GM19025 (cell line): Measurements from ENCODE around the gene PEPD.

Source experiments
- ATAC-seq: cut with Tn5 transposase; IDR thresholded peaks from one replicate; pipeline ENCODE4 v1.9.1; 2021; ENCODE audit warnings: mild to moderate bottlenecking, low read depth, moderate library complexity; ENCODE audit not compliant: unreplicated experiment

PEPD gene

DNA sequence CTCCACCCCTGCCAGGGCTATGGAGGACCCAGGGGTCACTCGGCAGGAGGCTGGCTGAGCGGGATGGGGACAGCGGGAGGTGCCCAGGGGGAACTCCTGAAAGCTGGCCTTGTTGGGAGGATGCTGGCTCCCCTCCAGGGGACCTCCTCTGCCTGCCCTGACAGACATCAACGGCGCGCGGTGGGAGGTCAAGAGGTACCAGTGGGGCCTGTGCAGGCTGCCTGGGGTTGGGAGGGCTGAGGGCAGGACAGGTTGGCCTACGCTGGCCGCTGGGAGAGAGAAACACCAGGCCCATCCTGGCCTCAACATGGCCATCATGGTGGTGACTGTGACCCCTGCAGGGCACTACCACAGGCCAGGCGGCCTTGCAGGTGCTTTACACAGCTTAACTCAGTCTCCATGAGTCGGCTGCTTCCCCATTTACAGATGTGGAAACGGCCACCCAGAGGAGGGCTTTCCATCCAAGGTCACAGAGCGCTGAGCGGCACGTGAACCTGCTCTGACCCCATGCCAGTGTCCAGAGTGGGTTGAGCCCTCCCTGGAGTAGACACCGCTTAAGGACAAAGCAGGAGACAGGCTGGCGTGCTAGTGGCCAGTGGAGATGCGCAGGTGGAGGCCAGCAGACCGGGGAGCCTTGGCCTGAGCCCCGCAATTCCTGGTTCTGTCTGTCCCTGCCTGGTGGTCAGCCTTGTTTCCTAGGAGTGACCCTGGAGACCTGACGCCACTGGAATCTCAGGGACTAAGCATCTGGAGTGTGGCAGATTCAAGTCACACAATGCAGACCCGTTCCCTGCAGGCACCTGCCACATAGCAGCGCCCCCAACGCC, 120.5 kb downstream of the PEPD start:
- no peak for ATAC-seq

DNA sequence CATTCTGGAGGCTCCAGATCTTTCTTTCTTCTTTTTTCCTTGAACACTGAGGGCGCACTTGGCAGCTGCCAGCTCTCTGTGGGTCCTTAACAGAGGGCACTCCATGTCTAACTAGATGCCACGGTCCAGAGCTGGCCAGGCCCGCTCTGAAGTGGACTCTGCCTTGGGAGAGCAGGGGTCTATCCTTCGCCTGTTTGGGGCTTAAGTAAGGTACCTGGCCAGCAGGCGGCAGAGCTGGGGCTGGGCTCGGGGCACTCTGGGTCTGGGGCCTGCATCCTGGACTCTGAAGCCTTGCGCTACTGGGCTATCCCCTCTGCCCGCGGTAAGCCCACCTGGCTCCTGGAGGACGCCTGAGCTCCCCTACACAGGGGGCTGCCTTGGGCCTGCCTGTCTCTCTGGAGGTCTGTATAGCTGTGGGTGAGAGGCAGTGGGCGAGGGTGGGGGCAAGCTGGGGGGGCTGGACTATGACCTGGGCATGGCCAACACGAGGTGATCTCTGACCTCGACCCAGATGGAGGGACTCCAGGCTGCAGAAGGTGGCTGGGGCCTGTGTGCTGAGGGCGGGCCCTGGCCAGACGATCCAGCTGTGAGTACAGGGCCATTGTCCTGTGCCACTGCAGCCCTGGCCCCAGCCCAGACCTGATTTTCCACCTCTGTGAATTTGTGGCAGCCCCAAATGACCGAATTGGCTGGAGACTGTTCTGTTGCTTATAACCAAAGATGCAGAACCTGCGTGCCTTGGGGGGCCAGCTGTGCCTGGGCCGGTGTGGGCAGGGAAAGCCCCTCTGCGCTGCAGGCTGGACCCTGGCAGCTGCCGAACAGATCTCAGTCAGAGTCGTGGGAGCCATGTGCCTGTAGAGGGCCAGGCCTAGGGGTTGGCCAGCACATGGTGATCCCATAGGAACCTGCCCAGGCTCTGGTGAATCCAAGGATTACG, 121.6 kb downstream of the PEPD start:
- no peak for ATAC-seq

DNA sequence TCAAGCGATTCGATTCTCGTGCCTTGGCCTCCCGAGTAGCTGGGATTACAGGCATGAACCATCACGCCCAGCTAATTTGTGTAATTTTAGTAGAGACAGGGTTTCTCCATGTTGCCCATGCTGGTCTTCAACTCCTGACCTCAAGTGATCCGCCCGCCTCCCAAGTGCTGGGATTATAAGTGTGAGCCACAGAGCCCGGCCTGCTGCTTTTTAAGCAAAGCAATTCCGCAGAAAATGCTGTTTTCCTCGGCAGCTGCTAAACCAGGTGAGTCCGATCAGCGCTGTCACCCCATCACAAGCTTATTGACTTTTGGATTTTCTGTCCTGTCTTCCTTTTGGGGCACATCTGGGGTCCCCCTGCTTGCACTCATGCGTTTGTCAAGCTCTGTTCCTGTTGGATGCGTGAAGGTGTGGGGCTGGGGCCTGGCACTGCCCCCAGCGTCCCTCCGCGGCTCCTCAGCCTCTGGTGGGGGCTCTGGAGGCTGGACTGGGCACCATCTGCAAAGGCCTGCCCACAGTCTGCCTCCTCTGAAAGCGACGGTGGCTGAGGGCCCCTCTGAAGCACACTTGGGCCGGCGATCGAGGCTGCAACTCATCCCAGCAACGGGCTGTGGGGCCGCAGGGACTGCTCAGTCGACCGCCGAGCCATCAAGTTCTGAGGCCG, 122.4 kb downstream of the PEPD start:
- no peak for ATAC-seq

GRCh38 chr19:33398361-33399060, 123.1 kb downstream of the PEPD start:
- no peak for ATAC-seq

- no peak for ATAC-seq
Observed at GRCh38 chr19:33397536-33398360, 123.8 kb downstream of the PEPD start.

GRCh38 chr19:33396701-33397535, 124.7 kb downstream of the PEPD start:
- ATAC-seq: no peak

DNA sequence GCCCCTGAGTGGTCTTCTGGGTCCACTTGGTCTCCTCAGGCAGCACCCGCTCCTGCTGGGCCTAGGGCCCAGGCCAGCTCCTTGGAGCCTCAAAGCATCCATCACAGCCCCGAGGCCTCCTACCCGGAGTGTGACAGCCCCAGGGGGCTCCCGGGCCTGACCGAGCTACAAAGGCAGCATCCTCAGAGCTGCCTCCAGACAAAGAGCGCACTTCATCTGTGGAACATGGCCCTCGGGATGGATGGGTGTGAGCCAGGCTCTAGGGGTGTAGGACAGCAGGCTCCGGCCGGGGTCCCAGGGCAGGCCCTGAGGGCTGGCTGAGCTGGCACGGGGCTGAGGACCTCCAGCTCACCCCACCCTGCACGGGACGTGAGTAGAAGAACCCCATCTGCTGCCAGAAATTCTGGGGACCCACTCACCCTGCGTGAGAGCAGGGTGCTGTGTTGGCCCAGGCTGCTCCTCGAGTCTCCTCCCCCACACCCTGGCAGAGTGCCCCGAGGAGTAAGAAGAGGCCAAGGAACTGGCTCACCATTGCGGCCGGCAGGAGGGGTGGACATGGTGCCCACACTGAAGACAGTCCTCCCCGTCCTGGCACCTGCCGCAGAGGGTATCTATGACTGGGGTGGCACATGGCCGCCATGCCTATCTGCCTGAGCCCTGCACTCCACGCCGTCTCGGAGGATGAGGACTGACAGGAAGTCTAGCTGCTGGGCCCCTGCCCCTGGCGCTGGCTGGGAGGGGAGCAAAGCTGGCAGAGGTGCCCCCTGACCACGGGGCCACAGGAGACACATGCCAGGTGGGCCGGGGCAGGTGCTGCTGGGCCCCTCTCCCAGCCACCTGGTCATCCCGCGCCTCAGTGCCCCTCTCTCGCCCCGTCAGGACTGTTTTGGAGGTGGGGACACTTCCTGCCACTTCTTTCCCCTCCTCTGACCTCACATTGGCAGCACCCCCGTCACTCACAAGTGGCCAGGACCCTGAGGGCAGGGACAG, 125.7 kb downstream of the PEPD start:
- no peak for ATAC-seq

DNA sequence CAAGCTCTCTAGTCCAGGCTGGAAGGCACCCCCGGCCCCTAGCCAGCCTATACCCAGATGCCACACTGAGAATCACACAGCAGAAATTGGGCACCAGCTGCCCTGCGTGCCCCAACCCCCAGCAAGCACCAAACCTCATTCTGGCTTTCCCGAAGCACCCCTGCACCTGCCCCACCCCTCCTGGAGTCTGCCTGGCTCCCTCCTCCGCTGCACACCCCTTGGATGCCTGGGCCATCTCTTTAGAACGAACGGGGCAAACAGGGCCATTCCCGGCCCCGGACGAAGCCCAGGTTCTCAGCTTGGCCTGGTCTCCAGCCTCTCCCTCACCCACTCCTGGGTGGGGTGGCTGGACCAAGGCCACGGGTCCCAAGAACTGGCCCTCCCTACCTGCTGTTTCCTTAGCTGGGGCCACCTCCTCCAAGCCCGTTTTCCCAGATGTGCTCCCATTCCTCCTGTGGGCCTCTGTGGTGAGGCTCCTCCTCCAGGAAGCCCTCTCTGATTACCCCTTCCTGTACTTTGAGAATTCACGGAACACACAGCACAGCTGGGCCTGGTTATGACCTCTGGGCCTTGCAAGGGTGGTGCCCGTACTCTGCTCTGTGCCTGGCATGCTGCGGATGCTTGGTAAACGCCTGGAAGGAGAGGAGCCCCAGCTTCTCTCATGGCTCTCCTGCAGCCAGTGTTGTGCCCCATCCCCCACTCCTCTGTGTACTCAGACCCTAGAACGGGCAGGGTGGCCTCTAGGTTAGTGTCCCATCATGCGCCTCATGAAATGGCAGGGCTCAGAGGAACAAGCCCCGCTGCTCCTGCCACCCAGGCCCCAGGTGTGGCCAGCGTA, 126.6 kb downstream of the PEPD start:
- no peak for ATAC-seq

DNA sequence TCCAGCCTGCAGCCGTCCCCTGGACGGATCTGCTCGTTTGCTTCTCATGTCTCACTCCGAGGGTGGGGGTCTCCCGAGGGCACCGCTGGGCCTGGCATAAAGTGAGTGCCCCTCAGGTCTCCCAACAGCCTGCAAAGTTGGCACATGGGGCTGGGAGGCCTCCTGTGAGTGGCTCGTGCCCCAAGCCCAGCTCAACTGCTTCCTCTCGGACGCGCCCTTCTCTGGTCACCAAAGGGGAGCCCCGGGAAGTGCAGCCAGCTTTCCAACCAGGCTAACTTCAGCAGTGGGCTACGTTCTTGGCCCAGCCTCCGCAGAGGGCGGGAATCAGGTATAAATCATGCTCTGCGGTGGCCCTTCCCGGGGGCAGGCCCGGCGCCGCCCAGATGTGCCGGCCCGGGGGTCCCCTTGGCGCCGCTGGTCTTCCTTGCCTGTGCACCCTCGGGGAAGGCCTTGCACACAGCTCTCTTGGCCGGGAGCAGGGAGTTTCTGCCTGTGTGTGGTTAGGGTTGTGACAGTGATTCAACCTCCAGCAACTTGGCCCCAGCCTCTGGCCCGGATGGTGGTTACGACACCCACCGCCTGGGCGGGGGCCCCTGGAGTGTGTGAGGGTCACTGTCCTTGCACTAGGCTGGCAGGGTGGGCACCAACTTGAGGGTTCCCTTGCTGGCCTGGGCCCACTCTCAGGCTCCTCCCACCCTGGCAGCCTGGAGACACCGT, 127.4 kb downstream of the PEPD start:
- ATAC-seq: no peak

DNA sequence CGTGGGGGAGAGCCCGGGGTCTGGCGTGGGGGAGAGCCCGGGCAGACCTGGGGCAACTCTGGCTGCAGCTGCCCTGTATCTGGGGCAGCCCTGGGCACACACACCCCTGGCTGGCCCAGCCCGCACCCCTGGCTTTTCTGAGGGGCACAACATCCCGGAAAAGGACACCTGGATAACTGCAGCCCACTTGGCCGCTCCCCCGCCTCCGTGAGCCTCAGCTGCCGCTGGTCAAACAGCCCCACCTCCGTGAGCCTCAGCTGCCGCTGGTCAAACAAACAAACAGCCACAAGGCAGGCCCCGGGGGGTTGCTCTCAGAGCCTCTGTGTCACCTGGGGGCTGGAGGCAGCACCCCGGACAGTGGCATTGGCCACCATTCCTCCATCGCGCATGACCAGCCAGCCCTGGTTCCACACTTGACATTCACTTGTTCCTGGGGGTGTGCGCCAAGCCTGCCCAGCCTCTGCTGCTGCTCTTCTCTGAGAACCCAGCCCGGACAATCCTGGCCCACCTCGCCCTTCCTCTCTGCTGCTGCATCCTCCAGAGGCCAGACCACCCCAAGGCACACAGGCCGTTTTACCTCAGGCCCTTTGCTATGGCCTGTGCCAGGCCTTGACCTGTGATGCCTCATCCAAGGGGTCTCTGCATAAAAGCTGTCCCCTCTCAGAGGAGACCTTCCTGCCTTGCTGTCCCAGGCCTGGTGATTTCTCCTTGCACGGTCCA, 128.1 kb downstream of the PEPD start:
- no peak for ATAC-seq

GRCh38 chr19:33392341-33393285, 129.0 kb downstream of the PEPD start:
- no peak for ATAC-seq

DNA sequence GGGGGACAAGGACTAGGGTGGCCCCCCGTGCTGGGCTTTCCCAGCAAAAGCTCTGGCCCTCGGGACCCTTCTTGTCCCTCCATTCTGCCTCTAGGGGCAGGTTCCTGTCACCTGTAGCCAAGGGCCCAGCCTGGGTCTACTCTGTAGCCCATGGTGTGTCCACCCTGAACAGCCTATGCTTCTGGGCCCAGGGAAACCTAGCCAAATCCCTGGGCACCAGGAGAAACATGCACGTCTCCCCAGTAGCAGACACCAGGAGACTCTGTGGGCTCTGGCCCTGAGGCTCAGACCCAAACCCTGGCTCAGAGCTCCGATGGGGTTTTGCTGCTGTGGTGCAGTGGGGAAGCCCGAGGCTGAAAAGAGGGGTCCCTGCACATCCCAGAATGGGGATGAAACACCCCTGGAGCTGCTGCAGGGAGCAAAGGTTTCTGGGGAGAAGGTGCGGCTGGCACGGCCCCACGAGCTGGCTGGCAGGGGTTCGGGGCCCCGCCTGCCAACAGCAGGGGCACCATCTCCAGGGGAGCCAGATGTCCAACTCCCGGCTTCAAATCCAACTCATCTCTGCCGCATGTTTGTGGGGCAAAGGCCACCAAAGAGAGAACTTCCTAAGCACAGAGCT, 129.9 kb downstream of the PEPD start:
- ATAC-seq: no peak

- no peak for ATAC-seq
Observed at GRCh38 chr19:33390908-33391630, 130.5 kb downstream of the PEPD start.
